Kidney epithelial cell (primary cell): ENCODE data around the gene TBC1D22A. TPM values are rescaled to one million over a fixed set of nuclear protein-coding genes. Genes with fewer than 3 reads are reported as not detected.

Experiments used
- DNase-seq: peaks from one replicate; pipeline ENCODE4 v3.0.0-alpha.2; 2010; ENCODE audit warnings: low read depth
- H3K27me3 ChIP-seq: 2 replicates; pipeline ENCODE4 v1.6.0; 2011; ENCODE audit warnings: low read length; ENCODE audit not compliant: control insufficient read depth, insufficient read depth
- H3K36me3 ChIP-seq: 2 replicates; pipeline ENCODE4 v1.5.1; 2011; ENCODE audit warnings: low read length; ENCODE audit not compliant: control insufficient read depth, insufficient read depth
- H3K4me3 ChIP-seq: 2 replicates; pipeline ENCODE4 v1.5.1; 2011; ENCODE audit warnings: low read depth, mild to moderate bottlenecking, control low read depth, low read length
- CTCF ChIP-seq: IDR thresholded peaks from 2 replicates; pipeline ENCODE4 v1.5.1; 2011; ENCODE audit warnings: mild to moderate bottlenecking, moderate library complexity, low read length, control low read depth, inconsistent platforms; ENCODE audit not compliant: insufficient read depth, poor library complexity, severe bottlenecking
- total RNA-seq: library from RNA; depleted of rRNA; stranded (reverse); fragments of >200 nt; gene quantifications from 2 replicates; pipeline ENCODE4 v1.2.3, GENCODE V29; 2015

The TBC1D22A gene
- total RNA-seq, 1 donor from 2014 or later: 25.7 TPM

- TF ChIP-seq CTCF: peak; percentile 67
- Histone ChIP-seq H3K4me3 (no peak overlapping the region), H3K36me3 (no peaks in the 10 kb centered on the region), H3K27me3 (no peaks in the 10 kb centered on the region)
- no peak for DNase-seq
These were observed 451.3 kb downstream of the TBC1D22A start for GRCh38 chr22:47213571-47214230.

DNA sequence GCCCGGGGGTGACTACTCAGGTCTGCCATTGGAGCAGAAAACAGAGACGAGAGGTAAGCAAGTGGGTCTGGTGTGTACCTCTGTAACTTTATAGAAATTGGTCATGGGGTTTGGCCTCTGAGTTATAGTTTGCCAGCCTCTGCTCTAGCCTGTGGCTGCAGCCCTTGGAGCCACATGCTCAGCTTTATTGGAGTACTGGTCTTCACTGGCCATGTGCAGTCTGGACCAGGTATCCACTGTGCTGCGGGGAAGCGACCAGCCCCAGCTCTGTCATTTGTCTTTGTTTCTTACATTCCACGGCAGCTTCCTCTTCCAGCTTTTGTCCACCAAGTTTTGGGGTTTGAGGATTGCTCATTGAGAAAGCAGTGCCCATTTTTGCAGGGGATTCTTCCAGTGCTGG, 453.4 kb downstream of the TBC1D22A start:
- no peak for DNase-seq
- no peaks in the 10 kb centered on the region for H3K36me3 ChIP-seq
- TF ChIP-seq CTCF: no peak
- no peaks in the 10 kb centered on the region for H3K27me3 ChIP-seq
- H3K4me3 ChIP-seq: no peak overlapping the region

DNA sequence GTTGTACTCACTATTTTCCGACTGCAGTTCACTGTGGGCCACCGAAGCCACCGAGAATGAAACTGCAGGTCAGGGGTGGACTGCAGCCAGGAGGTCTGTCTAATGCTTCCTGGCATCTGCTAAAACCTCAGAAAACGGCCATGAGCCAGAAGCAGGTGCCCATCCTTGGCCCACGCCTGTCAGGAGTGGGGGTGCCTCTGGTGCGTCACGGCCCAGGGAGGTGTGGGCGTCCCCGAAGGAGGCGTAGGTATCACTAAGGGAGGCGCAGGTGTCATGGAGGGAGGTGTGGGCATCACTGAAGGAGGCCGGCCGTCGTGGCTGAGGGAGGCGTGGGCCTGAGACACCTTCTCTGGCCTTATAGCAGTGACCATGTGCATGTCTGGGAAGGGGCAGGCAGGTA, 456.2 kb downstream of the TBC1D22A start:
- H3K27me3 ChIP-seq: peaks cover 5% of the 10 kb centered on the region
- TF ChIP-seq CTCF: no peak
- no peak for DNase-seq
- no peak overlapping the region for H3K4me3 ChIP-seq
- H3K36me3 ChIP-seq: no peaks in the 10 kb centered on the region

GRCh38 chr22:47219789-47220188, 457.3 kb downstream of the TBC1D22A start:
- no peak for TF ChIP-seq CTCF
- Histone ChIP-seq H3K4me3 (no peak overlapping the region), H3K36me3 (no peaks in the 10 kb centered on the region), H3K27me3 (peaks cover 5% of the 10 kb centered on the region)
- DNase-seq: no peak

DNA sequence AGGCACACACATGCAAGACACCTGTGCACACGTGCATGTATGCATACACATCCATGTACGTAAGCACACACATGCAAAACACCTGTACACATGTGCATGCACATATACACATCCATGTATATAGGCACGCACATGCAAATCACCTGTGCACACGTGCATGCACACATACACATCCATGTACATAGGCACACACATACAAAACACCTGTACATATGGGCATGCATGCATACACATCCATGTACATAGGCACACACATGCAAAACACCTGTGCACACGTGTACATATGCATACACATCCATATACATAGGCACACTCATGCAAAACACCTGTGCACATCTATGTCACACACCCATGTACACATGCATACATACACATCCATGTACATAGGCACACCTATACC, 458.3 kb downstream of the TBC1D22A start:
- H3K27me3 ChIP-seq: peaks cover 5% of the 10 kb centered on the region
- no peak for TF ChIP-seq CTCF

More for the DNA sequence above, 458.3 kb downstream of the TBC1D22A start:
- no peak overlapping the region for H3K4me3 ChIP-seq
- H3K36me3 ChIP-seq: no peaks in the 10 kb centered on the region
- no peak for DNase-seq
